H1 (cell line): ENCODE results near the gene RAB3IL1. TPM values are rescaled to one million over a fixed set of nuclear protein-coding genes. Genes with fewer than 3 reads are reported as not detected.

ENCODE experiments used
- E2F6 ChIP-seq: IDR thresholded peaks from 2 replicates; pipeline ENCODE4 v1.6.1; 2012; ENCODE audit warnings: inconsistent platforms
- EZH2 ChIP-seq: fragments of 200-600 bp; sonication (generic); IDR thresholded peaks from 2 replicates; pipeline ENCODE4 v1.7.1; 2012; ENCODE audit warnings: low read depth, mild to moderate bottlenecking, moderate library complexity, low read length, inconsistent platforms; ENCODE audit not compliant: severe bottlenecking
- POLR2A ChIP-seq, 2 experiments: IDR thresholded peaks; 1 replicate in 1 of 2; 2 replicates in 1 of 2; pipeline ENCODE4 v1.6.1; 2011; ENCODE audit warnings: low read depth in 2 of 2, low read length in 2 of 2, mild to moderate bottlenecking in 2 of 2; ENCODE audit errors: control extremely low read depth in 1 of 2
- RXRA ChIP-seq: IDR thresholded peaks from 2 replicates; pipeline ENCODE4 v1.6.1; 2011; ENCODE audit warnings: low read depth, mild to moderate bottlenecking, low read length, moderate library complexity; ENCODE audit not compliant: insufficient read depth
- SP4 ChIP-seq: IDR thresholded peaks from 2 replicates; pipeline ENCODE4 v1.6.1; 2012; ENCODE audit warnings: low read length, inconsistent platforms
- polyA plus RNA-seq, 7 experiments: library from polyadenylated mRNA; depleted of rRNA in 3 of 7; stranded (reverse) in 5 of 7; unstranded in 2 of 7; fragments of >200 nt in 5 of 7; fragments of 200-250 nt in 2 of 7; gene quantifications; 1 replicate in 5 of 7; 2 replicates in 1 of 7; 4 replicates in 1 of 7; pipeline versions ENCODE4 v1.2.1 to v1.2.3, GENCODE V29; 2011 to 2013; ENCODE audit warnings: missing spikeins in 2 of 7, mixed read lengths in 2 of 7
- total RNA-seq: library from RNA; stranded (reverse); fragmentation: NEBNext Ultra II Directional; extraction: Animal tissue kit (Norgen Biotek cat#: 25700); gene quantifications from 2 replicates; pipeline ENCODE4 v1.2.1, GENCODE V29; 2021

RAB3IL1 gene
- total and polyA plus RNA-seq, 2 of the 8 experiments (the other 6 are each of a cell fraction or from before 2014, with no cell fraction given) = 6.8 to 7.9 TPM

- TF ChIP-seq E2F6 (no peak), POLR2A (IDR thresholded peaks at IDR 0.05; ENCODE audit: control extremely low read depth in 1 of 2, low read depth in 2 of 2, low read length in 2 of 2) (peak in 1 of 2 experiments; percentile 20; a peak in 1 of 3 replicates), RXRA (no peak), EZH2 (no peak), SP4 (no peak)
- TF ChIP-seq, all 59 proteins: peak for 2
Measured at GRCh38 chr11:61862714-61863547, 54.4 kb downstream of the RAB3IL1 start (continued).
